ENCODE data around the gene TINCR. TPM values are rescaled to one million over a fixed set of nuclear protein-coding genes. Genes with fewer than 3 reads are reported as not detected.

Gene TINCR
- total RNA-seq, 1 donor from 2014 or later, result 0.20 TPM

- no peak for DNase-seq (ENCODE audit: low read depth in 2 of 2)
Measured at GRCh38 chr19:5515737-5516136, 52.0 kb downstream of the TINCR start.

- no peak for DNase-seq (ENCODE audit: low read depth in 2 of 2)
Measured at GRCh38 chr19:5514001-5514400, 53.8 kb downstream of the TINCR start.

- no peak for DNase-seq (ENCODE audit: low read depth in 2 of 2)
Measured at GRCh38 chr19:5512715-5513114, 55.0 kb downstream of the TINCR start.

Other genes with a start within 250 kb of the TINCR start
- gene PTPRS, start 227.1 kb downstream of the TINCR start, total RNA-seq, result 6.5 and 13.9 TPM in 2 replicates
- gene ZNRF4, start 112.5 kb downstream of the TINCR start, total RNA-seq, result not detected in 2 replicates
- gene SAFB2, start 54.8 kb upstream of the TINCR start, total RNA-seq, result 16.6 and 24.2 TPM in 2 replicates
- gene SAFB, start 55.1 kb upstream of the TINCR start, total RNA-seq, result 27.9 and 38.5 TPM in 2 replicates
- 44.7 and 65.3 TPM in 2 replicates for gene MICOS13, start 112.6 kb upstream of the TINCR start, total RNA-seq
- 6.1 and 9.1 TPM in 2 replicates for gene HSD11B1L, start 113.1 kb upstream of the TINCR start, total RNA-seq
- 763 and 989 TPM in 2 replicates for gene RPL36, start 122.3 kb upstream of the TINCR start, total RNA-seq
- 44.9 and 51.4 TPM in 2 replicates for gene LONP1, start 152.2 kb upstream of the TINCR start, total RNA-seq
- not detected in 2 replicates for gene CATSPERD, start 152.7 kb upstream of the TINCR start, total RNA-seq
- 0.22 and 0.40 TPM in 2 replicates for gene PRR22, start 216.8 kb upstream of the TINCR start, total RNA-seq
- 19.6 and 20.7 TPM in 2 replicates for gene DUS3L, start 223.2 kb upstream of the TINCR start, total RNA-seq
- under 0.01 and 0.99 TPM in 2 replicates for gene NRTN, start 237.1 kb upstream of the TINCR start, total RNA-seq

Measured in lung microvascular endothelial cell (primary cell).